ENCODE results near the gene ACADL.
"Not testable (repeated sequence)": the region's sequence is repeated elsewhere in the genome, so short reads cannot be mapped to it uniquely, and the experiment has no call there.

Gene ACADL

GRCh38 chr2:210177769-210178168, 47.5 kb downstream of the ACADL start:
- DNase-seq = no peak
- in situ Hi-C loops (cut with MboI; ENCODE audit: low pct_unique_long_range_greater_than_20kb, low sequenced_read_pairs) = loop anchor here (25.0 kb wide), 1 partner anchor 190 kb away; no protein-coding TSS in a partner anchor

- in situ Hi-C loops (cut with MboI; ENCODE audit: low pct_unique_long_range_greater_than_20kb, low sequenced_read_pairs) = loop anchor here (25.0 kb wide), 1 partner anchor 190 kb away; no protein-coding TSS in a partner anchor
- not testable (repeated sequence) for DNase-seq
Observed at GRCh38 chr2:210177115-210177514, 48.1 kb downstream of the ACADL start.

GRCh38 chr2:210174086-210174485, 51.2 kb downstream of the ACADL start:
- in situ Hi-C loops (cut with MboI; ENCODE audit: low pct_unique_long_range_greater_than_20kb, low sequenced_read_pairs) = no loop called here
- DNase-seq = no peak

- in situ Hi-C loops (cut with MboI; ENCODE audit: low pct_unique_long_range_greater_than_20kb, low sequenced_read_pairs) = no loop called here
- no peak for DNase-seq
Observed at GRCh38 chr2:210172219-210172575, 53.0 kb downstream of the ACADL start.

GRCh38 chr2:210171309-210172218, 53.7 kb downstream of the ACADL start, which contains the start of gene KANSL1L:
TSS of gene KANSL1L (minus strand) at chr2:210171409. CDS start at chr2:210154582, 16,827 bp downstream.
- DNase-seq = peak; percentile 94
- in situ Hi-C loops (cut with MboI; ENCODE audit: low pct_unique_long_range_greater_than_20kb, low sequenced_read_pairs) = no loop called here

GRCh38 chr2:210170446-210171303, 54.6 kb downstream of the ACADL start:
- in situ Hi-C loops (cut with MboI; ENCODE audit: low pct_unique_long_range_greater_than_20kb, low sequenced_read_pairs) = no loop called here
- peak; percentile 93 for DNase-seq

DNA sequence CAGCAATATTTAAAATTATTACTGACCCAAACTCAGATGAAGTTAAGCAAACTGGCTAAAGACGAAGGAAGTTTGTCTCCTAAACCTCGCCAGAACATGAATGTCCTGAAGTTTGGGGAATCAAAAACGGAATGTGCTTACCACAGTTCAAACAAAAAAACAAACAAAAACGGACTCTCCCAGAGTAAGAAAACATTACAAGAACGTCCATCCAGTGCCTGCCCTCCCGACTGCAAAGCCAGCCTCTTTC, 55.1 kb downstream of the ACADL start:
- no peak for DNase-seq
- in situ Hi-C loops (cut with MboI; ENCODE audit: low pct_unique_long_range_greater_than_20kb, low sequenced_read_pairs) = no loop called here

DNA sequence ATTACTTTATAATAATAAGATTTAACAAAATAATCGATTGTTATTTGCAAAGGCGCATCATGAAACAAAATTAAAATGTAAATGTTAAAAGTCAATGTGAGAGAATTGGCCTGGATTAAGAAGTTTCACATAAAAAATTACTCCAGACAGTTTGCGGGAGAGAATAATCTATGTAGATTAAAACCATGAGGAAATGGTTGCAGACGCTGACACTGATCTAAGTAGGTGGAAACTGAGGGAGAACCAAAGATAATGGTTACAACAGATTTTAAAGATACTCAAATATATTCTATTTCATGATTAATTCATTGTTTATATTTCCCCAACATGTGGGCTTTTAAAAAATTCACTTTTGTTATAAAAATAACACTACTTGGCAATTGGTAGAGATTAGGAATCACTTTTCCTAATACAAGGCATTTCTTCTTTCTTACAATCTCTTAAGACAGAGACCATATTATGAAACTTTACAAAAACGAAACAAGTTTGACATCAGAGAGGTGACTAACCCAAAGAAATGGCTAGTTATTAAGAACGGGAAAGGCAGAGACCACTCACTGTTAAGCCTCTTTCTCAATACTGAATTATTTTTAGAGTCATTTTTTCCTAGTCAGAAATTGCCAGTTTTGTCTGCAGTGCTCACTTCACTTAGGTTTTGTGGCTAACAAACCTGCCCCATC, 55.6 kb downstream of the ACADL start:
- in situ Hi-C loops (cut with MboI; ENCODE audit: low pct_unique_long_range_greater_than_20kb, low sequenced_read_pairs) = no loop called here
- no peak for DNase-seq

DNA sequence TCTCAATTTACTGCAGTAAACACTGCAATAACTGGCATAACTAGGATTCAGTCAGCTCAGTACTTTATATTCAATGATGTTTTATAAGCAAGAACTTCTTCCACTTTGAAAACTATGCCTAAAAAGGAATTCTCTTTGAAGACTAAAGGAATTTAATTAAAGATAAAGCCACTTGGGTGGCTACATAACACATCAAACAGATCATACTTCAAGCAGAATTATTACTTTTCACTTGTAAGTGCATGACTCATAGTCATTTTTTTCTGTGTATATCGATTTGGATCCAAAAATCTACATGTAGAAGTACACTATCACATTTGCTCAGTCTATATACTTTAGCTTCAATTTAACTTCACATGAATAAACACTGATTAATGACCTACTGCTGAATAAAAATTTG, 58.0 kb downstream of the ACADL start:
- in situ Hi-C loops (cut with MboI; ENCODE audit: low pct_unique_long_range_greater_than_20kb, low sequenced_read_pairs) = no loop called here
- DNase-seq = no peak

- peak; percentile 80 for DNase-seq
- in situ Hi-C loops (cut with MboI; ENCODE audit: low pct_unique_long_range_greater_than_20kb, low sequenced_read_pairs) = no loop called here
Observed at GRCh38 chr2:210162466-210163124, 62.7 kb downstream of the ACADL start.

DNA sequence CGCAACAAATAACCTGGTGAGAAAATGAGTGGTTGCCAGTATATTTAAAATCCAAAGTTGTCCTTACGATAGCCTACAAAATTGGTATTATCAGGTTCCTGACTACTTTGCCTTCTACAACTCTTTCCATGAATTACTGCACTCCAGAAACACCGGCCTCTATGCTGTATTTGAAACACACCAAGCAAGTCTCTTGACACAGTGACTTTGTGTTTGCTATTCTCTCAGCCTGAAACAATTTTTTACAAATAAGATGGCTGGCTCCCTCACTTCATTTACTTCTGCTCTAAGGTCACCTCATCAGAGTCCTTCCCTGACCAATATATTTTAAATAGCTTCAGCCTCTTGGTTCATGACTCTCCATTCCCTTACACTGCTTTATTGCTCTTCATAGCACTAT, 66.2 kb downstream of the ACADL start:
- DNase-seq = no peak
- in situ Hi-C loops (cut with MboI; ENCODE audit: low pct_unique_long_range_greater_than_20kb, low sequenced_read_pairs) = no loop called here

DNA sequence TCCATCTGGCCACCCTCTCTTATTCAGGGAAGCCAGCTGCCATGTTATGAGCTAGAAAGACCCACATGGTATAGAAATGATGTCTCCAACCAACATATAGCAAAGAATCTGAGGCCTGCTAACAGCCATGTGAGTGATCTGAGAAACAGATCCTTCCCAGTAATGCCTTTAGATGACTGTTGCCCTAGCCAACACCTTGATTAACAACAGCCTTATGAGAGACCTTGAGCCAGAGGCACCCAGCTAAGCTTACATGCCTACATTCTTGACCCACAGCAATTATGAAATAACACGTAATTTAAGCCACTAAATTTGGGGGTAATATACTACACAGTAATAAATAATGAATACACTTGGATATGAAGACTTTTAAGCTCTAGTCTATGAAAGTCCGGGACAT, 67.0 kb downstream of the ACADL start:
- no peak for DNase-seq
- in situ Hi-C loops (cut with MboI; ENCODE audit: low pct_unique_long_range_greater_than_20kb, low sequenced_read_pairs) = no loop called here

DNA sequence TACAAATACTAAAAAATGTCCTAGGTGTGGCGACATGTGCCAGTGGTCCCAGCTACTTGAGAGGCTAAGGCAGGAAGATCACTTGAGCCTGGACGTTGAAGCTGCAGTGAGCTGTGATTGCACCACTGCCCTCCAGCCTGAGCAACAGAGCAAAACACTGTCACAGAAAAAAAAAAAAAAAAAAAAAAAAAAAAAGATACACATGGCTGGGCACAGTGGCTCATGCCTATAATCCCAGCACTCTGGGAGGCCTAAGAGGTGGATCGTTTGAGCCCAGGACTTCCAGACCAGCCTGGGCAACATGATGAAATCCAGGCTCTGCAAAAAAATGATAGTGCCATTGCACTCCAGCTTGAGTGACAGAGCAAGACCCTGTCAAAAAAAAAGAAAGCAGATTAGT, 67.7 kb downstream of the ACADL start:
- no peak for DNase-seq
- in situ Hi-C loops (cut with MboI; ENCODE audit: low pct_unique_long_range_greater_than_20kb, low sequenced_read_pairs) = no loop called here

DNA sequence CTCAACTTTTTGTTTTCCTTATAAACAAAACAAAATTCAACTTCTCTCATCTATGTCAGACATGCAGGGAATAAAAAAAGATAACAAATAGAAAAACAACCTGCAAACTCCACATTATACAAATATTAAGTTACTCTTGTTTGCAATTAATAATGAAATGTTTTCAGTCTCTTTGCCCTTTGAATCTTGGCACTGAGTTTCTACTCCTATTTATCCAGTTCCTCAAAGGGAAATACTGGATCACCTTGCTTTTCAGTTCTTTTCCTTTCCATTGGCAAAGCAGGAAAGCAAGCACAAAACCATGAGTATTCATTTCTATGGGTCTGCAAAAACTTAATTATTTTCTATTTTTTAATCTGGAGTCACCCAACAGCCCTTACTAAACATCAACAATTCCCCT, 77.6 kb downstream of the ACADL start:
- no peak for DNase-seq

More for the DNA sequence above, 77.6 kb downstream of the ACADL start:
- in situ Hi-C loops (cut with MboI; ENCODE audit: low pct_unique_long_range_greater_than_20kb, low sequenced_read_pairs) = no loop called here
